NCI-H187 (cell line): ENCODE data around the gene DMGDH.

Source experiments
- DNase-seq, 2 experiments: peaks; one replicate each; lab custom pipeline; 2025; lab: John Stamatoyannopoulos, UW

Gene DMGDH

DNA sequence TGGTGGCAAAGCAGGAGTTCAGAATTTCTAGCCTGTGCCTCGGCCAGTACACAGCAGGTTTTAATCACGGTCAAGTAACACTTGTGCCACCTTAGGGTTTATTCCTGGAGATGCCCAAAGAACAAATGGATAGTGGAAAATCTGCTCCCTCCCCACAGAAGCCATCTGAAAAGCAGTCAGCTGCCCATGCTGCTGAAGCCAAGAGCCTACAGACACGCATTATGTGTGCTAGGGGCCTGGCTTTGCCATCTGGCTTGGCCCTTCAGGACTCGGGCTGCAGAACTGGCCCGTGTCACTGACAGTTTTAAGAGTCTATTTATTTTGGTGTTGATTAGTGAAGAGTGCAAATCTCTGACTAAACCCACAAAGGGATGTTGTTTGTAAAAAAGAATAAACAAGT, 95.5 kb downstream of the DMGDH start:
- no peak for DNase-seq

- no peak for DNase-seq
These were observed 96.6 kb downstream of the DMGDH start for GRCh38 chr5:78972654-78973428.

DNA sequence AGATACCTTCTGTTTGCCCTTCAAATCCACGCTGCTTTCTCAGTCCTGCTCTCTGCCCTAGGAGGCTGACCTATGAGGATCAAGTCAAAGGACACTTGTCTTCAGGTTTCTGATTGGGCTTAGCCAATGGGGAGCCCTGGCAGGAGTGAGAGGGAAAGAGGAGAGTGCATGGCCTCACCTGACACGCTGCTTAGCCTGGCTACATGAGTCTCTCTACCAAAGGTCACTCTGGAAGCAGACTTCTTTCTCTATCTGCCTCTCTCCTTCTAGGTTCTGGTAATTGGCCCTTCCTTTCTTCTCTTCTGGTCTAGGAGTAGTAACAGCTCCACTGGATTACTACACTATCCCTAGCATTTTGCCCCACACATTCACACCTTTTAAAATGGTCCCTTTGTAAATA, 97.5 kb downstream of the DMGDH start:
- DNase-seq, result no peak

GRCh38 chr5:78968781-78969180, 100.7 kb downstream of the DMGDH start:
- DNase-seq, result no peak

DNA sequence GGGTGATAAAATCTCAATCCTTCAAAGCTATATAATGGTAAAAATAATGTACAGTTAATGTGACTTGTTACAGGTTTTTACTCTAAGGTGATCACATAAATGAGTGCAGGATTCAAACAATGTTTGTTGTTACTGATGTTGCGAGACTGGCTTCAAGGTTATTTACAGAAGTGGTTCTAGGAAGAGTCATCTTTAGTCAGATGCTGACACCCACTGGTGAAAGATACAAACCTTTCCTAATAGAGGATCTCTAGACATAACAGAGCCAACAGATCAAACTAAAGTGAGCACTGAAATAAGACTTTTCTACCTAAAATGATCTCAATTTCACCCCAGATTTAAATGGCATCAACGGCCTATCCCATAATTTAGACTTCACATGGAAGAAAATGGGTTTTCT, 104.6 kb downstream of the DMGDH start:
- DNase-seq, result no peak

GRCh38 chr5:78961743-78962142, 107.7 kb downstream of the DMGDH start:
- DNase-seq, result no peak

DNA sequence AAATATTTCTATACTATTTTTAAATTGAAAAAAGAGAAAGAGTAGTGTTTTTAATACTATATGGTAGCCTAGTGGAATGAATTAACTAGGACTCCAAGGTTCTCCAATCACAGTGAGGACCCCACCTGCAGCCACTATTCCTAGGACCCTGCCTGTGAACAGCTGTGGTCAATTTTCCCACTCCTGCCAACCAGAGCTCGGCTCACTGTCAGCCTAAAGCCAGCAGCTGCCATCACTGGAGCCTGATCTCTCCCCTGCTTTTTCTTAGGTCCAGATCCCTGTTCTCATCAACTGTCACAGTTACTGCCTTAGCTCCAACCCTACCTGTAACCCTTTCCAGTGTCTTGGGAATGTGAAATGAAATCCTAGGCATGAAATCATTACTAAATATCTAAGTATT, 109.7 kb downstream of the DMGDH start:
- no peak for DNase-seq

GRCh38 chr5:78958672-78959445, 110.6 kb downstream of the DMGDH start:
- no peak for DNase-seq

DNA sequence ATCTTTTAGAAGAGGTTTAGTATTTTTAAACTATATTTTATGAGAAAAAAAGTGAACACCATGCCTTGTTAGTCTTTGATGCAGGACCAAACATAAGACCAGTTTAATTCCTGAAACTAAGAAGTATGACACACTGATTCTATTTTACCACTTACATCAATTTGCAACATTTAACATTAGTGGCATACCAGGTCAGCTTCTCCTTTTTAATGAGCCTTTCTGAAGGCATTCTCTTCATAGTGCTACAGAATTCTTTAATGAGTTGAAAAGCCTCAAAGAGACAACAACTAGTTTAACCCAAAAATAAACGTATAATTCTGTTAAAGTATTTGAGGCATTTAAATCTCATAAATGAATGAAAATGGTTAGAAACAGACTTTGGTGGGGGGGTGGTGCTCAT, 112.6 kb downstream of the DMGDH start:
- no peak for DNase-seq

- DNase-seq, result no peak
These were observed 116.2 kb downstream of the DMGDH start for GRCh38 chr5:78953092-78953800.
